A549 (cell line): ENCODE measurements around the gene MED26. TPM values are rescaled to one million over a fixed set of nuclear protein-coding genes. Genes with fewer than 3 reads are reported as not detected.

Experiments used
- ATAC-seq, 2 experiments: fragments of 200-7000 bp in 1 of 2; fragments of >200 bp in 1 of 2; cut with Nextera tagmentation in 1 of 2; cut with Tn5 transposase in 1 of 2; 3 replicates each; pipeline versions ENCODE4 v1.8.0 to v1.9.1; 2018 to 2020; ENCODE audit warnings: mild to moderate bottlenecking in 1 of 2, moderate library complexity in 1 of 2
- CTCF ChIA-PET: fragments of 300-600 bp; sonication (Branson Sonifier 250); formaldehyde crosslinking; extraction: SDS; loops from one replicate; lab custom pipeline; 2021; ENCODE audit warnings: antibody characterized with exemption, inconsistent platforms; lab: Yijun Ruan, JAX
- POLR2A ChIA-PET: fragments of 350-600 bp; formaldehyde crosslinking; extraction: SDS; loops from one replicate; lab custom pipeline; 2021; ENCODE audit warnings: antibody characterized with exemption, inconsistent platforms; lab: Yijun Ruan, JAX
- DNase-seq, 2 experiments: peaks; one replicate each; pipeline versions ENCODE4 v3.0.0 to v3.0.0-alpha.2; 2011 to 2016; ENCODE audit warnings: low read depth in 1 of 2, low spot score in 1 of 2
- FAIRE-seq: peaks from 2 replicates; lab custom pipeline; 2011; peaks lifted over from hg19 to GRCh38; lab: Jason Lieb, UNC
- H3K27ac ChIP-seq, 2 experiments: fragments of >200 bp; sonication (Bioruptor Twin); formaldehyde crosslinking; 3 replicates each; pipeline ENCODE4 v1.5.1; 2016 to 2017
- H3K4me1 ChIP-seq: fragments of >200 bp; sonication (Bioruptor Twin); formaldehyde crosslinking; 3 replicates; pipeline ENCODE4 v1.6.1; 2016
- H3K4me2 ChIP-seq: fragments of >200 bp; sonication (Bioruptor Twin); formaldehyde crosslinking; 3 replicates; pipeline ENCODE4 v1.6.1; 2016
- H3K4me3 ChIP-seq: fragments of >200 bp; sonication (Bioruptor Twin); formaldehyde crosslinking; 3 replicates; pipeline ENCODE4 v1.5.1; 2016
- H3K9me3 ChIP-seq: fragments of >200 bp; sonication (Bioruptor Twin); formaldehyde crosslinking; 3 replicates; pipeline ENCODE4 v1.6.1; 2016
- BHLHE40 ChIP-seq: IDR thresholded peaks from 2 replicates; pipeline ENCODE4 v1.6.1; 2012; ENCODE audit warnings: low read depth, low read length, inconsistent platforms
- CBX2 ChIP-seq: fragments of 200-600 bp; sonication (generic); IDR thresholded peaks from 2 replicates; pipeline ENCODE4 v1.6.1; 2016; ENCODE audit warnings: low read depth, mild to moderate bottlenecking, borderline replicate concordance
- CBX8 ChIP-seq: fragments of 200-600 bp; sonication (generic); IDR thresholded peaks from 2 replicates; pipeline ENCODE4 v1.6.1; 2016
- CHD4 ChIP-seq: fragments of 200-600 bp; sonication (generic); IDR thresholded peaks from 2 replicates; pipeline ENCODE4 v1.6.1; 2016; ENCODE audit warnings: antibody characterized with exemption, mild to moderate bottlenecking, borderline replicate concordance
- ELK1 ChIP-seq: fragments of 150-350 bp; IDR thresholded peaks from 2 replicates; pipeline ENCODE4 v1.6.1; 2014; ENCODE audit warnings: low read depth, mild to moderate bottlenecking, low read length
- FOSB ChIP-seq: fragments of 250-450 bp; sonication (Bioruptor Pico); IDR thresholded peaks from 2 replicates; pipeline ENCODE4 v1.5.0; 2020; ENCODE audit warnings: mild to moderate bottlenecking, moderate library complexity
- FOXS1 ChIP-seq: fragments of 250-450 bp; sonication (Bioruptor Pico); IDR thresholded peaks from 2 replicates; pipeline ENCODE4 v1.5.0; 2020; ENCODE audit warnings: mild to moderate bottlenecking, moderate library complexity
- GATA3 ChIP-seq: IDR thresholded peaks from 2 replicates; pipeline ENCODE4 v1.6.1; 2012; ENCODE audit warnings: borderline replicate concordance
- HEYL ChIP-seq: fragments of 250-450 bp; sonication (Bioruptor Pico); IDR thresholded peaks from 2 replicates; pipeline ENCODE4 v1.8.0; 2021; ENCODE audit warnings: mild to moderate bottlenecking, moderate library complexity
- HOXB5 ChIP-seq: fragments of 250-450 bp; sonication (Bioruptor Pico); IDR thresholded peaks from 2 replicates; pipeline ENCODE4 v1.5.0; 2020; ENCODE audit warnings: mild to moderate bottlenecking, moderate library complexity
- JUN ChIP-seq, 2 experiments: fragments of >200 bp; sonication (Bioruptor Twin); formaldehyde crosslinking; IDR thresholded peaks; 2 replicates in 1 of 2; 3 replicates in 1 of 2; pipeline ENCODE4 v1.6.1; 2016 to 2017
- KDM1A ChIP-seq: fragments of 200-600 bp; sonication (generic); IDR thresholded peaks from 2 replicates; pipeline ENCODE4 v1.6.1; 2016; ENCODE audit warnings: low read depth, mild to moderate bottlenecking
- PHF8 ChIP-seq: fragments of 200-600 bp; sonication (generic); IDR thresholded peaks from 2 replicates; pipeline ENCODE4 v1.6.1; 2016; ENCODE audit warnings: low read depth, mild to moderate bottlenecking, antibody characterized with exemption, moderate library complexity, borderline replicate concordance
- POLR2AphosphoS2 ChIP-seq: conservative IDR thresholded peaks from 2 replicates; pipeline ENCODE4 v1.6.1; 2012; ENCODE audit warnings: low read length, improper control_type of control experiment, inconsistent platforms
- REST ChIP-seq: fragments of 200-600 bp; sonication (generic); IDR thresholded peaks from 2 replicates; pipeline ENCODE4 v1.6.1; 2016; ENCODE audit warnings: antibody characterized with exemption, mild to moderate bottlenecking, moderate library complexity
- RFX5 ChIP-seq: fragments of 450-650 bp; IDR thresholded peaks from 2 replicates; pipeline ENCODE4 v1.7.1; 2014; ENCODE audit warnings: antibody characterized with exemption, mild to moderate bottlenecking, moderate library complexity
- SREBF2 ChIP-seq: fragments of 450-650 bp; IDR thresholded peaks from 2 replicates; pipeline ENCODE4 v1.6.1; 2014; ENCODE audit warnings: mild to moderate bottlenecking, moderate library complexity
- TFCP2L1 ChIP-seq: fragments of 250-450 bp; sonication (Bioruptor Pico); IDR thresholded peaks from 2 replicates; pipeline ENCODE4 v1.5.0; 2021; ENCODE audit warnings: mild to moderate bottlenecking
- ZFP36 ChIP-seq: fragments of 450-650 bp; IDR thresholded peaks from 2 replicates; pipeline ENCODE4 v1.6.1; 2014; ENCODE audit warnings: borderline replicate concordance; ENCODE audit not compliant: partially characterized antibody
- ZSCAN20 ChIP-seq: fragments of 250-450 bp; sonication (Bioruptor Pico); IDR thresholded peaks from 2 replicates; pipeline ENCODE4 v1.8.0; 2022; ENCODE audit warnings: mild to moderate bottlenecking, moderate library complexity
- WGBS: methylation state at CpG from one replicate; pipeline ENCODE4 v1.1.6; 2017; ENCODE audit errors: missing lambda C conversion rate; 5-methylcytosine and 5-hydroxymethylcytosine counted together
- polyA plus RNA-seq, 4 experiments: library from polyadenylated mRNA; depleted of rRNA in 3 of 4; stranded (reverse); fragments of >200 nt; fragmentation: RNase III in 1 of 4; extraction: RNeasy Plus Mini Kit Qiagen cat#74134 plus additional on column Dnase treatment in 1 of 4; gene quantifications; 2 replicates in 3 of 4; 3 replicates in 1 of 4; pipeline ENCODE4 v1.2.3, GENCODE V29; 2011 to 2017
- TF ChIP-seq, protein P1 (sequence below): fragments of >200 bp; sonication (Bioruptor Twin); formaldehyde crosslinking; IDR thresholded peaks from 3 replicates; pipeline ENCODE4 v1.6.1; 2016
- TF ChIP-seq, protein P2 (sequence below): IDR thresholded peaks from 2 replicates; pipeline ENCODE4 v1.6.1; 2012
- TF ChIP-seq, protein P3 (sequence below): fragments of 250-450 bp; sonication (Bioruptor Pico); IDR thresholded peaks from 2 replicates; pipeline ENCODE4 v1.5.0; 2021; ENCODE audit warnings: mild to moderate bottlenecking, moderate library complexity, borderline replicate concordance

Gene MED26
- polyA plus RNA-seq, 2 of the 4 experiments (the other 2 are of a cell fraction), result 2.4 to 3.6 TPM

DNA sequence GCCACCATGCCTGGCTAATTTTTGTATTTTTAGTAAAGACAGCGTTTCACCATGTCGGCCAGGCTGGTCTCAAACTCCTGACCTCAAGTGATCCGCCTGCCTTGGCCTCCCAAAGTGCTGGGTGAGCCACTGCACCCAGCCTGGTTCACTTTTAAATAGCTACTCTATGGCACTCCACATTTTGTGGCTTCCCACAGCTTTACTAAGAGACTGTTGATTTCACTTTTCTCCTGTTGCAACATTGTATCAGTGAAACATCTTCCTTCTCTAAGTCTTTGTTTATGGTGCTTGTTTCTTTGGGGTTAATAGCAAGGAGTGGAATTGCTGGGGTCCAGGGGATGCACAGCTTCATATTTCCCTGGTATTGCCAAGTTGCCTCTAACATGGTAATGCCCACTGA is 45.2 kb upstream of the MED26 start:
- TF ChIP-seq ZSCAN20 (CRISPR knock-in tag) (no peak), BHLHE40 (no peak), FOXS1 (CRISPR knock-in tag) (no peak), PHF8 (no peak), ZFP36 (no peak), KDM1A (no peak), CBX2 (no peak), REST (no peak), TFCP2L1 (CRISPR knock-in tag) (no peak), CBX8 (no peak), SREBF2 (no peak), JUN (IDR thresholded peaks at IDR 0.05) (no peak), HOXB5 (CRISPR knock-in tag) (no peak), FOSB (CRISPR knock-in tag) (no peak)
- TF ChIP-seq, protein P1, sequence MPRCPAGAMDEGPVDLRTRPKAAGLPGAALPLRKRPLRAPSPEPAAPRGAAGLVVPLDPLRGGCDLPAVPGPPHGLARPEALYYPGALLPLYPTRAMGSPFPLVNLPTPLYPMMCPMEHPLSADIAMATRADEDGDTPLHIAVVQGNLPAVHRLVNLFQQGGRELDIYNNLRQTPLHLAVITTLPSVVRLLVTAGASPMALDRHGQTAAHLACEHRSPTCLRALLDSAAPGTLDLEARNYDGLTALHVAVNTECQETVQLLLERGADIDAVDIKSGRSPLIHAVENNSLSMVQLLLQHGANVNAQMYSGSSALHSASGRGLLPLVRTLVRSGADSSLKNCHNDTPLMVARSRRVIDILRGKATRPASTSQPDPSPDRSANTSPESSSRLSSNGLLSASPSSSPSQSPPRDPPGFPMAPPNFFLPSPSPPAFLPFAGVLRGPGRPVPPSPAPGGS, result no peak
- TF ChIP-seq, all 56 proteins: peak for 0
- Histone ChIP-seq H3K9me3 (no peaks in the 10 kb centered on the region), H3K4me2 (no peak overlapping the region), H3K4me3 (no peak overlapping the region), H3K27ac (no peak overlapping the region), H3K4me1 (0 out of 3 replicates have a peak, but pooled peaks cover 5% of the 10 kb centered on the region)
- ChIA-PET CTCF (no interaction called here), POLR2A (interaction anchor here (1.4 kb wide), 1 partner anchor 12 kb away, joined by 3 read pairs; the partner anchor contains the start of gene TMEM38A)
- FAIRE-seq, result no peak
- WGBS, result 65% methylated on average over 3 of the region's 3 CpGs
- no peak for DNase-seq
- ATAC-seq, result no peak

DNA sequence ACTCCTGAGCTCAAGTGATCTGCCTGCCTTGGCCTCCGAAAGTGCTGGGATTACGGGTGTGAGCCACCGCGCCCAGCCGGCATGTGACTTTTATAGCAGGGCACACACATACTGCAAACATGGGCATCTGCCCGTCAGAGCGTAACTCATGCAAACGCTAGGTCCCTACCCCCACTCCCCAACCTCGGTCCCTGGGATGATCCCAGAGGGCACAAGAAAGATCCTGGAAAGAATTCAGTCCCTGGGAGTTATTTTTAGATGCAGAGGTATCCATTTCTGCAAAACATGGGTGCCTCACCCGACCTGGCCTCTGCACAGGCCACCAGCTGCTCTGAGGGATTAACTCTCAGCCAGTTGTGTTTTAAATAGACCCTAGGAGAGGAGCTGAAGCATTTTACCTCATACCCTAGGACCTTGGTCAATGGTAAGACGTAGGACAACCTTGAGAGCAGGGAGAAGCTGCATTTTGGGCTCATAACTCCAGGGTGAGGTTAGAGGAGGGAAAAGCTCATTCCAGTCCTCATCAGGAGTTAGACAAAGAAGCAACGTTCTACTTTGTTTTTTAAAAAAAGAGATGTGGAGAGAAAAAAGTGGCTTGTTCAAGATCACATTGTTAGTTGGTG is 43.8 kb upstream of the MED26 start:
- no peak overlapping the region for H3K4me2 ChIP-seq
- CTCF ChIA-PET, result interaction anchor here (1.2 kb wide), 1 partner anchor 16 kb away, joined by 4 read pairs; no protein-coding TSS in a partner anchor
- H3K4me3 ChIP-seq, result no peak overlapping the region
- H3K27ac ChIP-seq, result no peak overlapping the region
- POLR2A ChIA-PET, result interaction anchor here (0.6 to 1.4 kb wide), 3 partner anchors 11 to 17 kb away, joined by 3 to 5 read pairs (median 3); partner anchors contain the start of genes SMIM7 and TMEM38A
- FAIRE-seq, result no peak
- DNase-seq, result no peak
- no peaks in the 10 kb centered on the region for H3K4me1 ChIP-seq
- WGBS, result 71% methylated on average over 11 of the region's 12 CpGs
- TF ChIP-seq, protein P2, sequence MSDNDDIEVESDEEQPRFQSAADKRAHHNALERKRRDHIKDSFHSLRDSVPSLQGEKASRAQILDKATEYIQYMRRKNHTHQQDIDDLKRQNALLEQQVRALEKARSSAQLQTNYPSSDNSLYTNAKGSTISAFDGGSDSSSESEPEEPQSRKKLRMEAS, result no peak
- TF ChIP-seq GATA3 (no peak), FOSB (CRISPR knock-in tag) (no peak), ZFP36 (no peak), ELK1 (no peak), HEYL (CRISPR knock-in tag) (no peak), JUN (IDR thresholded peaks at IDR 0.05) (no peak), RFX5 (no peak), POLR2AphosphoS2 (no peak), CHD4 (no peak)
- TF ChIP-seq, protein P3, sequence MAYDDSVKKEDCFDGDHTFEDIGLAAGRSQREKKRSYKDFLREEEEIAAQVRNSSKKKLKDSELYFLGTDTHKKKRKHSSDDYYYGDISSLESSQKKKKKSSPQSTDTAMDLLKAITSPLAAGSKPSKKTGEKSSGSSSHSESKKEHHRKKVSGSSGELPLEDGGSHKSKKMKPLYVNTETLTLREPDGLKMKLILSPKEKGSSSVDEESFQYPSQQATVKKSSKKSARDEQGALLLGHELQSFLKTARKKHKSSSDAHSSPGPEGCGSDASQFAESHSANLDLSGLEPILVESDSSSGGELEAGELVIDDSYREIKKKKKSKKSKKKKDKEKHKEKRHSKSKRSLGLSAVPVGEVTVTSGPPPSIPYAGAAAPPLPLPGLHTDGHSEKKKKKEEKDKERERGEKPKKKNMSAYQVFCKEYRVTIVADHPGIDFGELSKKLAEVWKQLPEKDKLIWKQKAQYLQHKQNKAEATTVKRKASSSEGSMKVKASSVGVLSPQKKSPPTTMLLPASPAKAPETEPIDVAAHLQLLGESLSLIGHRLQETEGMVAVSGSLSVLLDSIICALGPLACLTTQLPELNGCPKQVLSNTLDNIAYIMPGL, result no peak
- TF ChIP-seq, all 56 proteins: peak for 0
- no peak for ATAC-seq
- H3K9me3 ChIP-seq, result no peaks in the 10 kb centered on the region
